ENCODE results near the gene L1CAM.

GRCh38 chrX:153926552-153926857 lies 40.5 kb upstream of the L1CAM start:
- no peak for TF ChIP-seq EZH2 (IDR thresholded peaks at IDR 0.05; ENCODE audit: borderline replicate concordance)
- TF ChIP-seq CTCF (IDR thresholded peaks at IDR 0.05; ENCODE audit: poor library complexity): no peak
- no peak for TF ChIP-seq EZH2phosphoT487 (IDR thresholded peaks at IDR 0.05; ENCODE audit: low read depth, severe bottlenecking, unreplicated experiment)
